Measurements from ENCODE around the gene C1QTNF12. TPM values are rescaled to one million over a fixed set of nuclear protein-coding genes. Genes with fewer than 3 reads are reported as not detected.

The C1QTNF12 gene, protein sequence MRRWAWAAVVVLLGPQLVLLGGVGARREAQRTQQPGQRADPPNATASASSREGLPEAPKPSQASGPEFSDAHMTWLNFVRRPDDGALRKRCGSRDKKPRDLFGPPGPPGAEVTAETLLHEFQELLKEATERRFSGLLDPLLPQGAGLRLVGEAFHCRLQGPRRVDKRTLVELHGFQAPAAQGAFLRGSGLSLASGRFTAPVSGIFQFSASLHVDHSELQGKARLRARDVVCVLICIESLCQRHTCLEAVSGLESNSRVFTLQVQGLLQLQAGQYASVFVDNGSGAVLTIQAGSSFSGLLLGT
- polyA plus RNA-seq, result 0.74 TPM in 1 of 2 replicates, not detected in the other
- polyA minus RNA-seq, result not detected in 2 replicates

DNA sequence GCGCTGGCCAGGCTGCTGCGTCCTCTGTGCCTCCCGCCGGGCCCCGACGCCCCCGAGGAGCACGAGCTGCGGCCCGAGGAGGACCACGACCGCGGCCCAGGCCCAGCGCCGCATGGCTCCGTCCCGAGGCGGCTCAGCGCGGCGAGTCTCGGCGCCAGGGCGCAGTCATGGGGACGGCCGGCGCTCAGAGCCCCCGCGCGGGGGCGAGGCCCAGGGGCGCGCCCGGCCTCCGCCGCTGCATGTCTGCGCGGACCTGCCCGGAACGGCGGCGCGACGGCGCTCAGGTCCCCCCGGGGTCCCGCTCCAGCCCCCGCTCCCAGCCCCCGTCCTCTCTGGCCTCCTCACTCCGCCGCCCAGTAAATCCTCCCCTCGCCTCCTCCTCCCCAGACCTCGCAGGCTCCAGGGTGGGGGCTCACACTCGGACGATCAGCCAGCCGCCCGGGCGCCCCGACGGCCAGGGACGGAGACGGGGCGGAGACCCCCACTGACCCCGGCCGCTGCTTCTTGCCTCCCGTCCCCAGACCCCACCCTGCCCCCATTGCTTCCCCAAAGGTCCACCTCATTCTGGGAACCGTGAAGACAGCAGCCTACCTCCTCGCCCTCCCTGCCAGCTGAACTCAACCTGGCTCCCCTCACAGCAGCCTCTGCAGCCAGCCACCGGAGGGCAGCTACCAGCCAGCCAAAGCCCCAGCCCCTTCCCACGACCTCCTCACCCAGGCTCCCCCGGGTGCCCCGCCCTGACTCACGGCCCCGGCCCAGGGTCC is at the start of gene C1QTNF12:
Gene C1QTNF12 (minus strand): TSS at position 146 of the 764 bp plus-strand sequence. CDS start 32 bp downstream, at position 114.
- Histone ChIP-seq H2AFZ (ENCODE audit: low read depth, low read length) (no peak within 1 kb of the TSS), H3K36me3 (ENCODE audit: insufficient read depth, low read length) (no peaks in the 10 kb centered on the region), H4K20me1 (ENCODE audit: insufficient read depth) (no peaks in the 10 kb centered on the region), H3K9ac (ENCODE audit: low read length) (no peak within 1 kb of the TSS), H3K79me2 (replicated peaks; ENCODE audit: insufficient read depth, low read length) (no peaks in the 10 kb centered on the region), H3K9me3 (ENCODE audit: low read length) (no peaks in the 10 kb centered on the region), H3K9me2 (ENCODE audit: insufficient read depth, low read length) (no peaks in the 10 kb centered on the region), H3K27ac (ENCODE audit: low read length) (no peak within 1 kb of the TSS), H3K4me3 (ENCODE audit: low read length) (no peak within 1 kb of the TSS), H3K27me3 (ENCODE audit: insufficient read depth, low read depth, low read length) (peaks cover 3% of the 10 kb centered on the region), H3K4me2 (ENCODE audit: low read length) (no peak within 1 kb of the TSS), H3F3A (ENCODE audit: insufficient read depth, low read length, poor library complexity, severe bottlenecking) (no peaks in the 10 kb centered on the region)
- no peak for TF ChIP-seq TAF1 (IDR thresholded peaks at IDR 0.05; ENCODE audit: low read depth)
- TF ChIP-seq, protein P1, sequence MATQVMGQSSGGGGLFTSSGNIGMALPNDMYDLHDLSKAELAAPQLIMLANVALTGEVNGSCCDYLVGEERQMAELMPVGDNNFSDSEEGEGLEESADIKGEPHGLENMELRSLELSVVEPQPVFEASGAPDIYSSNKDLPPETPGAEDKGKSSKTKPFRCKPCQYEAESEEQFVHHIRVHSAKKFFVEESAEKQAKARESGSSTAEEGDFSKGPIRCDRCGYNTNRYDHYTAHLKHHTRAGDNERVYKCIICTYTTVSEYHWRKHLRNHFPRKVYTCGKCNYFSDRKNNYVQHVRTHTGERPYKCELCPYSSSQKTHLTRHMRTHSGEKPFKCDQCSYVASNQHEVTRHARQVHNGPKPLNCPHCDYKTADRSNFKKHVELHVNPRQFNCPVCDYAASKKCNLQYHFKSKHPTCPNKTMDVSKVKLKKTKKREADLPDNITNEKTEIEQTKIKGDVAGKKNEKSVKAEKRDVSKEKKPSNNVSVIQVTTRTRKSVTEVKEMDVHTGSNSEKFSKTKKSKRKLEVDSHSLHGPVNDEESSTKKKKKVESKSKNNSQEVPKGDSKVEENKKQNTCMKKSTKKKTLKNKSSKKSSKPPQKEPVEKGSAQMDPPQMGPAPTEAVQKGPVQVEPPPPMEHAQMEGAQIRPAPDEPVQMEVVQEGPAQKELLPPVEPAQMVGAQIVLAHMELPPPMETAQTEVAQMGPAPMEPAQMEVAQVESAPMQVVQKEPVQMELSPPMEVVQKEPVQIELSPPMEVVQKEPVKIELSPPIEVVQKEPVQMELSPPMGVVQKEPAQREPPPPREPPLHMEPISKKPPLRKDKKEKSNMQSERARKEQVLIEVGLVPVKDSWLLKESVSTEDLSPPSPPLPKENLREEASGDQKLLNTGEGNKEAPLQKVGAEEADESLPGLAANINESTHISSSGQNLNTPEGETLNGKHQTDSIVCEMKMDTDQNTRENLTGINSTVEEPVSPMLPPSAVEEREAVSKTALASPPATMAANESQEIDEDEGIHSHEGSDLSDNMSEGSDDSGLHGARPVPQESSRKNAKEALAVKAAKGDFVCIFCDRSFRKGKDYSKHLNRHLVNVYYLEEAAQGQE (IDR thresholded peaks at IDR 0.05; ENCODE audit: borderline replicate concordance), result no peak
- no peak for TF ChIP-seq EZH2 (IDR thresholded peaks at IDR 0.05; ENCODE audit: borderline replicate concordance, insufficient read depth, low read length, poor library complexity, severe bottlenecking)
- TF ChIP-seq POLR2AphosphoS5 (IDR thresholded peaks at IDR 0.05), result no peak
- no peak for TF ChIP-seq EP300 (conservative IDR thresholded peaks at IDR 0.05; ENCODE audit: poor library complexity, severe bottlenecking)

DNA sequence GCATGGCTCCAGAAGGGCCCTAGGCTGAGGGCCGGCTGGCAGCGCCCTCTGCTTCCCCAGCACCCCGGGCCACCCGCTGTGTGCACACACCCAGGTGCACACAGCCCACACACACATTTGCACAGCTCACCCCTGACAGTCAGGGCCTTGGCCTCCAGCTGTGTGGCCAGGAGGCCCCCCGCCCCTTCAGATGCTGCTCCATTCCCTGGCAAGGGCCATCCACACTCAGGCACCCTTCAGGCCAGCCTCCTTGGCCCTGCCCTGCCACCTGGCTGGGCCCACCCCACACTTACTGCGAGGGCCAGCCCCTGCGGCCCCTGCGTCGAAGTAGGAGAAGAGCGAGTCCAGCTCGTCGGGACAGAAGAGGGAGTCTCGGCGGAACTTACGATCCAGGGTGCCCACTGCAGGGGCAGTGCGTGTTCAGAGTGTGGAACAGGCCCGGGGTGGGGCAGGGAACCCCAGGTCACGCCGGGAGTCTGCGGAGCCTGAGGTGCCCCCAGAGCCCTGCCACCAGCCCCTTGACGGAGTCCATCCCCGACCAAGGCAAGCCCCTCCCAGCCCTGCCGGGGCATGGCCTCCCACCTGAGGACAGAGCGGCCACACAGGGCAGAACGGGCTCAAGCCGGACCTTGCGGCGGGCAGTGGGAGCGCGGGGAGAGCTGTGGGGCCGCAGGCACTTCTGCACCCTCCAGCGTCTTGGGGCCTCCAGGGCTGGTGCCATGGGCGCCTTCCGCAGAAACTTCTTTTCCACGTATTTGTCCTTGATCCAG is 48.8 kb upstream of the C1QTNF12 start:
- Histone ChIP-seq H4K20me1 (ENCODE audit: insufficient read depth) (no peaks in the 10 kb centered on the region), H3F3A (ENCODE audit: insufficient read depth, low read length, poor library complexity, severe bottlenecking) (no peaks in the 10 kb centered on the region), H3K9me3 (ENCODE audit: low read length) (no peaks in the 10 kb centered on the region), H3K9me2 (ENCODE audit: insufficient read depth, low read length) (no peaks in the 10 kb centered on the region), H3K4me3 (ENCODE audit: low read length) (no peak overlapping the region), H3K27me3 (ENCODE audit: insufficient read depth, low read depth, low read length) (no peaks in the 10 kb centered on the region), H3K36me3 (ENCODE audit: insufficient read depth, low read length) (no peaks in the 10 kb centered on the region), H2AFZ (ENCODE audit: low read depth, low read length) (no peak overlapping the region), H3K79me2 (replicated peaks; ENCODE audit: insufficient read depth, low read length) (no peaks in the 10 kb centered on the region), H3K27ac (ENCODE audit: low read length) (no peak overlapping the region), H3K9ac (ENCODE audit: low read length) (no peak overlapping the region), H3K4me2 (ENCODE audit: low read length) (no peak overlapping the region)
- TF ChIP-seq POLR2AphosphoS5 (IDR thresholded peaks at IDR 0.05) (no peak), RAD21 (conservative IDR thresholded peaks at IDR 0.05) (no peak), TAF1 (IDR thresholded peaks at IDR 0.05; ENCODE audit: low read depth) (no peak), EZH2 (IDR thresholded peaks at IDR 0.05; ENCODE audit: borderline replicate concordance, insufficient read depth, low read length, poor library complexity, severe bottlenecking) (no peak), SMC3 (conservative IDR thresholded peaks at IDR 0.05; ENCODE audit: poor library complexity) (no peak), MXI1 (conservative IDR thresholded peaks at IDR 0.05; ENCODE audit: poor library complexity, severe bottlenecking) (no peak), EP300 (conservative IDR thresholded peaks at IDR 0.05; ENCODE audit: poor library complexity, severe bottlenecking) (no peak)
- TF ChIP-seq, protein P1 (IDR thresholded peaks at IDR 0.05; ENCODE audit: borderline replicate concordance), result no peak
- TF ChIP-seq, protein P2, sequence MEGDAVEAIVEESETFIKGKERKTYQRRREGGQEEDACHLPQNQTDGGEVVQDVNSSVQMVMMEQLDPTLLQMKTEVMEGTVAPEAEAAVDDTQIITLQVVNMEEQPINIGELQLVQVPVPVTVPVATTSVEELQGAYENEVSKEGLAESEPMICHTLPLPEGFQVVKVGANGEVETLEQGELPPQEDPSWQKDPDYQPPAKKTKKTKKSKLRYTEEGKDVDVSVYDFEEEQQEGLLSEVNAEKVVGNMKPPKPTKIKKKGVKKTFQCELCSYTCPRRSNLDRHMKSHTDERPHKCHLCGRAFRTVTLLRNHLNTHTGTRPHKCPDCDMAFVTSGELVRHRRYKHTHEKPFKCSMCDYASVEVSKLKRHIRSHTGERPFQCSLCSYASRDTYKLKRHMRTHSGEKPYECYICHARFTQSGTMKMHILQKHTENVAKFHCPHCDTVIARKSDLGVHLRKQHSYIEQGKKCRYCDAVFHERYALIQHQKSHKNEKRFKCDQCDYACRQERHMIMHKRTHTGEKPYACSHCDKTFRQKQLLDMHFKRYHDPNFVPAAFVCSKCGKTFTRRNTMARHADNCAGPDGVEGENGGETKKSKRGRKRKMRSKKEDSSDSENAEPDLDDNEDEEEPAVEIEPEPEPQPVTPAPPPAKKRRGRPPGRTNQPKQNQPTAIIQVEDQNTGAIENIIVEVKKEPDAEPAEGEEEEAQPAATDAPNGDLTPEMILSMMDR (IDR thresholded peaks at IDR 0.05; ENCODE audit: poor library complexity, severe bottlenecking), result no peak

Data from neural cell (in vitro differentiated cells).